ENCODE data around the gene METTL6.
"Not testable (repeated sequence)": the region's sequence is repeated elsewhere in the genome, so short reads cannot be mapped to it uniquely, and the experiment has no call there.

The METTL6 gene

DNA sequence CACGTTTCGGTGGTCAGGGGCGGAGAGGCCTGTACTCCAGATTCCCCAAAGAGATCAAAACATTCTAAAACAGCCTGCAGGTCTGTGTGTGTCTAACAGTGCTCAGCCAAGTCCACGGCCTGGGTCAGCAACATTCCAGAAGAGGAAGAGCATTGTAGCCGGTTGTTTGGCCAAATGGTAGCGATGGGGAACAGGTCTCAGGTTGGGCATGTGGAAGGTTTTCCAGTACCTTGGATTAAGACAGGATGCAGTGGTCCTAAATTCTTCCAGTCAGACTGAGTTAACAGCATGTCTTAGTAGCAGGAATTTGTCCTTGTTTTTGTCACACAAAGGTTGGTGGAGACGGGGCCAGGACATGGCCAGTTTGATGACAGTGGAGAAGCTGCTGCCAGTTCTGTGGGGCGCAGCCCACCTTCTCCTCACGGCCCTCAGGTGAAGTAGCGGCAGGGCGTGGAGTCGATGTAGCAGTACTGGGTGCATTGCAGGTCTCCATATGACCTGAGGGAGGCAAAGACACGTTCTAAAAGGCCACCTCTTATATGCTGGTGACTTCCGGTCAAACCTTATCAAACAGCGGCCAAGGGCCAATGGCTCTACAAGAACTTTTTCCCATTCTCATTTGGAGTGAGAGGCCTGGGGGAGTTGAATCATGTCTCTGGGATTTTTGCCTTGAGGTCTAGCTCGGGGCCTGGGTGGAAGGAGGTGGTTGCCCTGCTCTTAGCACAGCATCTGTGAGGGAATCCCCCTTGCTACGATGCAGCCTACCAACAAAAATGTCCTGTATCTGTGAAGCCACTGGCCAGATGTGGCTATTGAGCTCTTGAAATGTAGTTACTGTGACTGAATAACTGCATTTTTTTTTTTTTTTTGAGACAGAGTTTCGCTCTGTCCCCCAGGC lies 24.1 kb upstream of the METTL6 start:
- DNase-seq (ENCODE audit: low read depth, low spot score): no peak

- DNase-seq (ENCODE audit: low read depth, low spot score): no peak
Observed at GRCh38 chr3:15450438-15451215, 23.3 kb upstream of the METTL6 start.

DNA sequence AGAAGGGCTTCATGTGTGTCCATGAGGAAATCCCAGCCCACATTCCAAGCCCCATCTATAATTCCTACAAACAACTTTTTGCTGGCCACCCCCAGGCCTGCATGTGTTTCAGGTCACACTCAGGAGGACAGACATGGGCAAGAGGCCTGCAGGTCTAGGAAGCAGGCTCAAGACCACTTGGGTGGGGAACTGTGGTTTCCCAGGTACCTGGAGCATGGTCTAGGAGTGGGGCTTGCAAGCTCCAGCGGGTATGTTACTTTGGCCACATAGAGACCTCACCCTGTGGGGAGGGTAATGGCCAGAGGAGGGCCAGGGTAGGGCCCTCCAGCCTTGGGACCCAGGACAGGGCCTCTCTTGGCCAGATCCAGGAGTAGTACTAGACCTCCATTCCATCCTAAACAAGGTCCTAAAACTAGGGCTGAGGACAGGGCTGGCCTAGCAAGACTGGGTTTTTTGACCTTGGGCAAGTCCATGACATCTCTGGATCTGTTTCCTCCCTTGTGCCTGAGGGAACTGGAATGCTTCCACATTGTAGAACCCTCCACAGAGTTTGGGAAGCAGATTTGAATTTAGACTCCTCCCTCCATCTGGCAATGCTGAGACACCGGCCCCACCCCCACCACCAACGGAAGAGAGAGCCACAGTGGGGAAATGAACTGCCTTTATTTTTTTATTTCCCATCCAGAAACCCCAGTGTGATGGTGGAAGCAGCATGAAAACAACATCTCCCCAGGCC lies 22.3 kb upstream of the METTL6 start:
- DNase-seq (ENCODE audit: low read depth, low spot score): no peak

DNA sequence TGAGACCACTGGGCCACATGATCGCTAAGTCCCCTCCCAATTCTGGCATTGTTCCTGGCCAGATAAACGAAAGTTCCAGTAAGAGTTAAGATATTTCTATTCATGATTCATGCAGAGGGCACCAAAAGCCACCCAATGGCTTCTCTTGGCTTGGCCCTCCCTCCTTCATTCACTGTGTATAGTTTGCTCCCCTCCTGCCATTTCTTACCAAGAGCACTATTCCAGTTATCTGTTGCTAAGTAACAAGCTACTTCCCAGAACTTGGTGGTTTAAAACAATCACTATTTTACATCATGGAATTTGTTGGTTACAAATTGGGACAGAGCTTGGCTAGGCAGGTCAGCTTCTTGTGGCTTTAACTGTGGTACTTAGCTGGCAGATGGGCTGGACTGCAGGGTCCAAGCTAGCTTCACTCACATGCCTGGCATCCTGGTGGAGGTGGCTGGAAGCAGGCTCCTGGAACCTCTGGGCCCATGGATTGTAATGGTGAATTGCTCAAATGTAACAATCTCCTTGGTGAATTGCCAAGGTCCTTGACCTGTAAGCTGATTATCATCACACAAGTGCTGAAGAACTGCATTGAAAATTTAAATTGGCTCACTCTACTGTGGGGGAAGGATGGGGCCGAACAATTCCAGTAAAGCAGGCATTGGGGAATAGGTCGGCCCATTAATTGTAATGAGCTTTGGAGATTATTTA lies 16.6 kb upstream of the METTL6 start:
- no peak for DNase-seq (ENCODE audit: low read depth, low spot score)

DNA sequence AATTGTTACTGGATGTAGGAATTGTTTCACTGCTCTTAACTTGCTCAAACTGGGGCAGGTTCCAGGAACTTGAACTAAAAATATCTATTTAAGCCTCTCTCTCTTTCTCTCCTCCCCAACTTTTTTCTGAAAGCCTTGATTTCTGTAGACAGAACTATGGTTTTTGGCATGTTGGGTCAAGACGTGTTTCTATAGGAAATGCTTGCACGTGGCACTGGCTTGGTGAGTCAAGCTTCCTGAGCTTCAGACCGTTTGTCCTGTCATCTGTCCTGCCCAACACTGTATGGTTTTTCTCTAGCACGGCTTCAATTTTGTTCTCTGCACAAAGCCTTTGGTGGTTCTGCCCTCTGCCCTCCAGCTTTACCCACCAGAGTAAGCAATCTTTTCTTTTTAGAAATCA lies 13.5 kb upstream of the METTL6 start:
- no peak for DNase-seq (ENCODE audit: low read depth, low spot score)

DNA sequence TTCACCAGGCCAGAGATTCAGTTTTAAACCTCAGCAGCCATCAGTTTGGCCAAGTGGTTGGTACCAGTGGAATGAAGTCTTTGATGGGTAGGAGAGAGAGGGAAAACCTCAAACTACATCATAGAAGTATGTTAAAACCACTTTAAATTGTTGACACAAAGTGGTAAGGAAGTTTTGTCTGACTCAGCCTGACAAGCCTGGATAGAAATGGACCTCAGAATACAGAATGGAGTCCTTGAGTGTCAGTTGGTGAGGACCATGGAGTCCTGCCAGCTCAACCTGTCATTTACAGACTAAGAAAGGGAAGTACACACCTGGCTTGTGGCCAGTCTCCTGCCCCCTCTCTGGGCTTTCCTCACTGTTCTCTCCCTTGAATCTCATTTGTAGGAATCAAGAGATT lies 12.1 kb upstream of the METTL6 start:
- no peak for DNase-seq (ENCODE audit: low read depth, low spot score)

- no peak for DNase-seq (ENCODE audit: low read depth, low spot score)
Observed at GRCh38 chr3:15438983-15439382, 11.6 kb upstream of the METTL6 start.

DNA sequence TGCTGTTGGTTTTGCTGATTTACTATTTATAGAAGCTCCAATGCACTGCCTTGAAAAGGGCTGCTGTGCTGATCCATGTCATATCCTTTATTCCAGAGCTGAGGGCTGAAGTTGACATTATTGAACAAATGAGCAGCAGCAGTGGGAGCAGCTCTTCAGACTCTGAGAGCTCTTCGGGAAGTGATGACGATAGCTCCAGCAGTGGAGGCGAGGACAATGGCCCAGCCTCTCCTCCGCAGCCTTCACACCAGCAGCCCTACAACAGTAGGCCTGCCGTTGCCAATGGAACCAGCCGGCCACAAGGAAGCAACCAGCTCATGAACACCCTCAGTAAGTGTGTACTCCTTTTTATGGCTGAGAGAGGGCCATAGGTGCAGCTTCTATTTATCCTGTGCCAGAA lies 8.9 kb upstream of the METTL6 start:
- no peak for DNase-seq (ENCODE audit: low read depth, low spot score)

DNA sequence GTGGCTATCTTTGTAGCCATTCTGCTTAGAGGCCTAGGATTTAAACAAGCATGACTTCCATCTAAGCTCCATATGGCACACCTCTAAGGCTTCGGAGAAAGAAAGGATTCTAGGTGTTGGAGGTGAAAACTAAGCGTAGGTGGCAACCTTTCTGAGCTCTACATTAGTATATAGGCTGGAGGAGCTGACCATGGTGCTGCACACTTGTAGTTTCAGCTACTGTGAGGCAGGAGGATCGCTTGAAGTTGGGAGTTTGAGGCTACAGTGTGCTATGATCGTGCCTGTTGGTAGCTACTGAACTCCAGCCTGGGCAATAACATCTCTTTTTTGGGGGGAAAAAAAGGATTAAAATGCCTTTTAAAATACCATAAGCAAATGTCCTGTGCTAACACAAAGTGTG lies 7.4 kb upstream of the METTL6 start:
- no peak for DNase-seq (ENCODE audit: low read depth, low spot score)

- DNase-seq (ENCODE audit: low read depth, low spot score): no peak
Observed at GRCh38 chr3:15433531-15433930, 6.2 kb upstream of the METTL6 start.

GRCh38 chr3:15431256-15431837 lies 4.0 kb upstream of the METTL6 start:
- DNase-seq (ENCODE audit: low read depth, low spot score): no peak

- no peak for DNase-seq (ENCODE audit: low read depth, low spot score)
Observed at GRCh38 chr3:15430624-15431023, 3.3 kb upstream of the METTL6 start.

DNA sequence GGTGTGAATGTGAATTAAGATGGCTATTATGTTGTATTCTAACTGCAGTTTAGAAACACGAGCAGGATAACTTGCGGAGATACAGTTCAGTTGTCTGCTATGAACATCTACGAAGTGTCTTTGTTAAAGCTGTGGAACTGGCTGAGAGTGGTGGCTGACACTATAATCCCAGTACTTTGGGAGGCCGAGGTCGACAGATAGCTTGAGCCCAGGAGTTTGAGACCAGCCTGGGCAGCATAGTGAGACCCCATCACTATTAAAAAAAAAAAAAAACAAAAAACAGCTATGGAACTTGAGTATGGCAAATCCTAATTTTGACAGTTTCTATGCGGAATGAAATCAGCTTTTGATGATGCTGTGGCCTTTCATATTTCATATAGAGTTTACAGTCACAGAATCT lies 1.7 kb upstream of the METTL6 start:
- DNase-seq (ENCODE audit: low read depth, low spot score): no peak

DNA sequence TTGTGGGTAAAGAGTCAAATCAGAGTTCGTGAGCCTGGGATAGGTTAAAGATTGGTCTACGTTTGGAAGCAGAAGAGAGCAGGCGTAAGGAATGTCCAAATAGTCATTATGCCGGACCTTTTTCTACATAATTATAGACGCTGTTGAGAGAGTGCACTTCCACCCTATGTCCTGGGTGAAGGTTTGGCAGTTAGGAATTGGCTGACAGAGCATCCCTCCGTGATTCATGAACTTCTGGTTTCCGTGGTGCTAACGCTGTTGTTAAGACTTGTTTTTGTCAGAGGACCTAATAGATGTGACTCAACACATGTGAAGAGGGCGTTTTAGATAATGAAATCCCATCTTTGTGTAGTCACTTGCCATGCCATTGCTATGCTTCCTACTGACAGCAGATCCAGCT lies 1.2 kb upstream of the METTL6 start:
- no peak for DNase-seq (ENCODE audit: low read depth, low spot score)

GRCh38 chr3:15427981-15428380 lies 637 bp upstream of the METTL6 start:
- DNase-seq (ENCODE audit: low read depth, low spot score): no peak

DNA sequence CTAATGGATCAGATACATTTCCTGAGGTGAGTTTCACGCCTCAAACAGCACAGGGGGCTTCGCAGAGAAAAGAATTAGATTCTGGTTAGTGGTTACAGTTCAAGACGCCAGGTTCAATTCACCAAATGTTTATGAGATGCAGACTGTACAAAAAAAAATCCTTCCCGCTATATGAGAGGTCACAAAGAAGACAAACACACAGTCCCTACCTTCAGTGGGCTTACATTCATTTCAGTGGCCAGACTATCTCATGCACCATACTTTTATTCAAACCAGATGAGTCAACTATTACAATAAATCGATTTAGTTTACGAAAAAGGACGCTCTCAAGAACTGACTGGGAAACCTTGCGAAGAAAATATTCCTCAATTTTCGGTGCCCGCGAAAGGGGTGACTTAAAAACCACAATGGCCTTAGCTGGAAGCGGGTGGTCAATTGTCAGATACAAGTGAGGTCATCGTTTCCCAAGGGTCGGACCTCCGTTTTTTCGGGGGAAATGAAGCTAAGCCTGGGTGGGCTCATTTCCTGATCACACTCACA lies 695 bp downstream of the METTL6 start:
- DNase-seq (ENCODE audit: low read depth, low spot score): no peak

GRCh38 chr3:15420871-15421270 lies 6.5 kb downstream of the METTL6 start:
- DNase-seq (ENCODE audit: low read depth, low spot score): no peak

DNA sequence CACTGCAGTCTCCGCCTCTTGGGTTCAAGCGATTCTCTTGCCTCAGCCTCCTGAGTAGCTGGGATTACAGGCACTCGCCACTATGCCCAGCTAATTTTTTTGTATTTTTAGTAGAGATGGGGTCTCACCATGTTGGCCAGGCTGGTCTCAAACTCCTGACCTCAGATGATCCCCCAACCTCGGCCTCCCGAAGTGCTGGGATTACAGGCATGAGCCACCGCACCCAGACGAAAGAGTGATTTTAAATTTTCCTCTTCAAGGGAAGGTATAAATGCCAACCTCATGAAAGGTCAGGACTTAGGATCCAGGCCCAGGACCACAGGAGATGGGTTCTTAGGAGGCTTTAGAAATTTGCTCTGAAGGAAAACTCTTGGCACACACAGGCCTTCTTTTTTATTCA lies 16.4 kb downstream of the METTL6 start:
- DNase-seq (ENCODE audit: low read depth, low spot score): not testable (repeated sequence)

- DNase-seq (ENCODE audit: low read depth, low spot score): no peak
Observed at GRCh38 chr3:15409774-15410173, 17.6 kb downstream of the METTL6 start.

DNA sequence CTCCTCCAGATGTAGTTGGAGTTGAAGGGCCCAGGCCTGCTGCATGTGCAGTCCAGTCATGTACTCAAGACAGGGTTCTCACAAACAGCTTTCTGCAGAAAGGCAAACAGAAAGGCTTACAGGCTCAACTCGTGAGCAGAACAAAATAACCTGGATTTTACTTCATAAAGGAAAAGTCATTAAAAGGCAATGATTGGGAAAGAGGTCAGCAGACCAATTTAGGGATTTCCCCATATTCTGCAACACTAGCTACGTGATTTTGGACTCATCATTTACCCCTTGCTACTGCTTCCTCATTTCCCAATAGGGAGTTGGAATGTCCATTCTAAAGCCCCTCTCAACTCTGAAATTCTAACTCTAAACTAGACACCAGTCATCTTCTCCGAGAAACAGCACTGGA lies 18.1 kb downstream of the METTL6 start:
- no peak for DNase-seq (ENCODE audit: low read depth, low spot score)

GRCh38 chr3:15405448-15406050 lies 21.8 kb downstream of the METTL6 start:
- peak; percentile 13 for DNase-seq (ENCODE audit: low read depth, low spot score)

All from ELF-1 (cell line).